ENCODE measurements around the gene SIRT2.

The SIRT2 gene

DNA sequence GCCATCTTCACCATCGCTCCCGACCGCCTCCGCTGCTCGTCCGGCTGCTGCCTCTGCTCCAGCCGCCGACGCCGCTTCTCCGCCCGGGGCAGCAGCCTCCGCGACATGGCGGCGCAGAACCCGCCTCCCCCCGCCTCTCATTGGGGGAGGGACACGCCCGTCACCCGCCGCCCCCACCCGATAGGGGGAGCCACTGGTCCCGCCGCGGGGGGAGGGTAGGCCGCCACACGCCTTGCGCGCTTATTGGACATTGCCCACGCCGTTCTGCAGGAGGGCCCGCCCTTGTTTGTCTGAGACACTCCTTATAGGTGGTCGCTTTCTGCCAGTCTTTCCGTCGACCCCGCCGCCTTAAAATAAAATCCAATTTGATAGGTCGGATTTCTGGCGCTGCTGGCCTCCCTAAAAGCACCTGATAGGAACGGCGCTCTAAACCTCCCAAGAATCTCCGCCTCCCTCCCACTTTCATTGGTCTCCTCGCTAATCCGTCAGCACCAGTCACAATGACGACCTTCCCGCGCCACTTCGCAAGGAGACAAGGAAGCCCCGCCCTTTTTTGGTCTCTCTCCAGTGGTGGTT is 49.5 kb downstream of the SIRT2 start, which contains the start of gene HNRNPL:
TSS of gene HNRNPL (minus strand) at position 127 of the 576 bp plus-strand sequence. CDS start at position 107, 20 bp downstream.
- Histone ChIP-seq H3K36me3 (ENCODE audit: control insufficient read depth in 1 of 2, insufficient read depth in 2 of 2, low read length in 2 of 2) (peaks cover 29 to 31% of the 10 kb centered on the region in 2 experiments), H4K8ac (ENCODE audit: low read depth, low read length) (peak within 1 kb of the TSS; percentile 97), H2AFZ (ENCODE audit: insufficient read depth, low read length, poor library complexity) (peak within 1 kb of the TSS; percentile 53), H3K27me3 (ENCODE audit: insufficient read depth, low read length) (no peaks in the 10 kb centered on the region), H3K14ac (ENCODE audit: low read length) (peak within 1 kb of the TSS; percentile 98), H3K27ac (ENCODE audit: low read depth, low read length) (peak within 1 kb of the TSS; percentile 99), H3K23ac (ENCODE audit: low read length) (no peak within 1 kb of the TSS), H4K12ac (ENCODE audit: low read depth, low read length) (peak within 1 kb of the TSS; percentile 84), H3K4me3 (ENCODE audit: low read depth, low read length) (peak within 1 kb of the TSS; percentile 95), H3K9ac (ENCODE audit: low read length) (peak within 1 kb of the TSS; percentile 85), H3K4me1 (ENCODE audit: control insufficient read depth in 1 of 2, insufficient read depth in 2 of 2, low read length in 2 of 2) (peaks cover 19 to 20% of the 10 kb centered on the region in 2 experiments), H2AK5ac (ENCODE audit: low read length) (peak within 1 kb of the TSS; percentile 87), H3K79me1 (ENCODE audit: low read length) (peaks cover 27% of the 10 kb centered on the region), H3K4me2 (ENCODE audit: low read length) (peak within 1 kb of the TSS; percentile 73), H3K4ac (ENCODE audit: low read depth, low read length) (peak within 1 kb of the TSS; percentile 99), H2BK5ac (ENCODE audit: low read depth, low read length, poor library complexity) (peak within 1 kb of the TSS; percentile 98), H3K9me3 (ENCODE audit: insufficient read depth, low read depth, low read length) (no peaks in the 10 kb centered on the region), H3K79me2 (ENCODE audit: control insufficient read depth, insufficient read depth, low read length, poor library complexity) (peaks cover 28% of the 10 kb centered on the region), H3K18ac (ENCODE audit: low read length) (peak within 1 kb of the TSS; percentile 96), H2BK120ac (ENCODE audit: insufficient read depth, low read length, poor library complexity) (peak within 1 kb of the TSS; percentile 98), H4K91ac (ENCODE audit: low read depth, low read length) (peak within 1 kb of the TSS; percentile 100), H2BK12ac (ENCODE audit: low read length) (peak within 1 kb of the TSS; percentile 63)
- WGBS (ENCODE audit: extremely low coverage, insufficient coverage, insufficient read length): no CpG with 5 or more reads among the region's 50 CpGs
- DNase-seq: peak; percentile 100

DNA sequence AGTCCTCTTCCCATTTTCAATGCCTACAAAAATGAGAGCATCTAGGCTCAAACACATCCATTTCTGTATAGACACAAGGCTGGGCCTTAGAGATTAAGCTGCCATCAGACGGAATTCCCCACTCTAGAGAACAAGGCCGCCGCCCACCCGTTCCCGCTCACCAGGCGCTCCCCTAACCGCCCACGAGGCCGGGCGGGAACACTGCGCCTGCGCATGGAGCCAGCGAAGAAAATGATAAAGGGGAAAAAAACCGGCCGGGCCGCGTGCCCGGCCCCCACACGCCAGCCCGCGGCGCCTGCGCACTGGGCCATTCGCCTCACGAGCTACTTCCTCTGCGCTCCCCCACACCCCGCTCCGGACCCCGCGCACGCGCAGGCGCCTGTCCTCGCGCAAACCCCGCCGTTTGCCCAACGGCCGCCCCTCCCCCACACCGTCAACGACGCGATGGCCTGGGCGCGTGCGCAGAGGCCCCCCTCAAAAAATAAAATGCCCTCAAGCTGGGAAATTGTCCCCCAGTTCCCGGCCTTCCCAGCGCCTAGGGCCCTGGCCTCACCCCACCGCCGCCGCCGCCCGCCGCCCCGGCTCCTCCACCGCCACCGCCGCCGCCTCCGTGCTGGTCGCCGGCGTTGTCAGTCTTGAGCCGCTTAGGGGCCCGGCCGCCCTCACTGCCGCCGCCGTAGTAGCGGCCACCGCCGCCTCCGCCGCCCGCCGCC is 50.1 kb downstream of the SIRT2 start:
- Histone ChIP-seq H3K4me1 (ENCODE audit: control insufficient read depth in 1 of 2, insufficient read depth in 2 of 2, low read length in 2 of 2) (peaks cover 19 to 20% of the 10 kb centered on the region in 2 experiments), H3K36me3 (ENCODE audit: control insufficient read depth in 1 of 2, insufficient read depth in 2 of 2, low read length in 2 of 2) (peaks cover 35 to 38% of the 10 kb centered on the region in 2 experiments), H2AK5ac (ENCODE audit: low read length) (peak overlapping the region; percentile 87), H3K79me1 (ENCODE audit: low read length) (peaks cover 27% of the 10 kb centered on the region), H3K4me2 (ENCODE audit: low read length) (peak overlapping the region; percentile 68), H2BK120ac (ENCODE audit: insufficient read depth, low read length, poor library complexity) (peak overlapping the region; percentile 98), H3K9ac (ENCODE audit: low read length) (peak overlapping the region; percentile 85), H3K9me3 (ENCODE audit: insufficient read depth, low read depth, low read length) (no peaks in the 10 kb centered on the region), H3K27ac (ENCODE audit: low read depth, low read length) (peak overlapping the region; percentile 99), H3K23ac (ENCODE audit: low read length) (no peak overlapping the region), H4K91ac (ENCODE audit: low read depth, low read length) (peak overlapping the region; percentile 100), H3K27me3 (ENCODE audit: insufficient read depth, low read length) (no peaks in the 10 kb centered on the region), H4K12ac (ENCODE audit: low read depth, low read length) (peak overlapping the region; percentile 84), H2BK12ac (ENCODE audit: low read length) (peak overlapping the region; percentile 12), H3K4me3 (ENCODE audit: low read depth, low read length) (peak overlapping the region; percentile 95), H3K14ac (ENCODE audit: low read length) (peak overlapping the region; percentile 98), H2AFZ (ENCODE audit: insufficient read depth, low read length, poor library complexity) (peak overlapping the region; percentile 53), H3K4ac (ENCODE audit: low read depth, low read length) (peak overlapping the region; percentile 99), H3K18ac (ENCODE audit: low read length) (peak overlapping the region; percentile 96), H2BK5ac (ENCODE audit: low read depth, low read length, poor library complexity) (peak overlapping the region; percentile 98), H3K79me2 (ENCODE audit: control insufficient read depth, insufficient read depth, low read length, poor library complexity) (peaks cover 28% of the 10 kb centered on the region), H4K8ac (ENCODE audit: low read depth, low read length) (peak overlapping the region; percentile 97)
- WGBS (ENCODE audit: extremely low coverage, insufficient coverage, insufficient read length): no CpG with 5 or more reads among the region's 76 CpGs
- DNase-seq: peak; percentile 93 to 98

DNA sequence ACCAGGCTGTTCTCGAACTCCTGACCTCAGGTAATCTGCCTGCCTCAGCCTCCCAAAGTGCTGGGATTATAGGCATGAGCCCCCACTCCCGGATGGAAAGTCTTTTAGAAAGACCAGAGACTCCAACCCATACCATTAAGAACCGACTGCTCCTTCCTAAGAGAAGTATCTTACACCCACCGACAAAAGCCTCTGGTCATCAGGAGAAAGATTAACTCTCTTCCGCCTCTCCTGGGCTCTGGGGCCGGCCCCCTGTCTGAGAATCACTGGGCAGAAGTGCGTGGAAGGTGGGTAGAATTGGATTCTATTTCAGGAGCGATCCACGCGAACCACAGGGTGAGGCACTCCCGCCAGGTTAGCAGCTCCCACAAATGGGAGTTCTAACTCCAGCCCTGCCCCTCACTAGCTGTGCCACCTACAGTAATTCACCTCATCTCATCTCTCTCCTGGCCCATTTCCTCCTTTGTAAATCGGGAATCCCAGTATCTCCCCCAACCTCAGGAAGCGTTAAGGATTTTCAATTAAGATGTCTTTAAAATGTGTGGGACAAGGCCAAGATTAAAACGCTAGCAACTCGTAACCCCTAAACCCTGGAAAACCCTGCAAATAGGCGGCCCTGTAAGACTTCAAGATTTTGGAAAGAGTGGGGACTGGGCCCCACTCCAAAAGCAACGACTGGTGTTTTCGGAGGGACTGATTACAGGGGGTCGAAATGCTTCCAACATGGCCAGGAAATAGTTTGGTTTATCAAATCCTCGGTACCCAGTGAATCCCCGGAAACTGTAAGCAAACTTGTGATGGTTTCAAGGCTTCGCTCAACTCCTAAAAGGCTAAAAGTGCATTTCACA is 50.9 kb downstream of the SIRT2 start:
- Histone ChIP-seq H3K4me3 (ENCODE audit: low read depth, low read length) (peak overlapping the region; percentile 95), H3K14ac (ENCODE audit: low read length) (peak overlapping the region; percentile 42), H3K4me1 (ENCODE audit: control insufficient read depth in 1 of 2, insufficient read depth in 2 of 2, low read length in 2 of 2) (peaks cover 19 to 20% of the 10 kb centered on the region in 2 experiments), H4K8ac (ENCODE audit: low read depth, low read length) (peak overlapping the region; percentile 51), H3K79me1 (ENCODE audit: low read length) (peaks cover 27% of the 10 kb centered on the region), H3K4me2 (ENCODE audit: low read length) (peak overlapping the region; percentile 68), H3K4ac (ENCODE audit: low read depth, low read length) (peak overlapping the region; percentile 99), H3K27ac (ENCODE audit: low read depth, low read length) (peak overlapping the region; percentile 99), H3K9me3 (ENCODE audit: insufficient read depth, low read depth, low read length) (no peaks in the 10 kb centered on the region), H2BK120ac (ENCODE audit: insufficient read depth, low read length, poor library complexity) (peak overlapping the region; percentile 14), H3K9ac (ENCODE audit: low read length) (peak overlapping the region; percentile 85), H4K91ac (ENCODE audit: low read depth, low read length) (peak overlapping the region; percentile 8), H2BK5ac (ENCODE audit: low read depth, low read length, poor library complexity) (peak overlapping the region; percentile 58), H2AK5ac (ENCODE audit: low read length) (peak overlapping the region; percentile 49), H2BK12ac (ENCODE audit: low read length) (no peak overlapping the region), H2AFZ (ENCODE audit: insufficient read depth, low read length, poor library complexity) (peak overlapping the region; percentile 35), H3K23ac (ENCODE audit: low read length) (no peak overlapping the region), H3K36me3 (ENCODE audit: control insufficient read depth in 1 of 2, insufficient read depth in 2 of 2, low read length in 2 of 2) (peaks cover 43 to 45% of the 10 kb centered on the region in 2 experiments), H4K12ac (ENCODE audit: low read depth, low read length) (peak overlapping the region; percentile 32), H3K18ac (ENCODE audit: low read length) (no peak overlapping the region), H3K79me2 (ENCODE audit: control insufficient read depth, insufficient read depth, low read length, poor library complexity) (peaks cover 28% of the 10 kb centered on the region), H3K27me3 (ENCODE audit: insufficient read depth, low read length) (no peaks in the 10 kb centered on the region)
- no peak for DNase-seq
- no CpG with 5 or more reads among the region's 22 CpGs for WGBS (ENCODE audit: extremely low coverage, insufficient coverage, insufficient read length)

DNA sequence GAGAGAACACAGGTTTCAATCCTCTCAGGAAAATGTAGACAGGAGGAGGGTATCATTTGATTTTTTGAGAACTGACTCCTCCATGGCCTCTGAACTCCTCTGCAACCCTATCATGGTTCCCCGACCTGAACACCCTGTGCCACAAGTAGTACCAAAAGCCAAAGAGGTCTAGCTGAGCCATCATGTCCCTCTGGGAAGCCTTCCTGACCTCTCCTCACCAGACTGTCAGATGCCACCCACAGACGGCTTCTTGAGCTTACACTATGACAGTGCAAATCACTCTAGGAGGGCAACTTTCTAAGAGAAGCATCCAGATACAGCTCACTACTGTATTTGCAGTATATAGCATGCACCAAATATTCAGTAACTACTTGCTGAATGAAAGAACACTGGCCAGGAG is 53.3 kb downstream of the SIRT2 start:
- Histone ChIP-seq H4K12ac (ENCODE audit: low read depth, low read length) (no peak overlapping the region), H3K18ac (ENCODE audit: low read length) (no peak overlapping the region), H2BK120ac (ENCODE audit: insufficient read depth, low read length, poor library complexity) (no peak overlapping the region), H3K23ac (ENCODE audit: low read length) (no peak overlapping the region), H3K27me3 (ENCODE audit: insufficient read depth, low read length) (no peaks in the 10 kb centered on the region), H3K4me2 (ENCODE audit: low read length) (no peak overlapping the region), H2BK5ac (ENCODE audit: low read depth, low read length, poor library complexity) (no peak overlapping the region), H3K9ac (ENCODE audit: low read length) (no peak overlapping the region), H3K79me2 (ENCODE audit: control insufficient read depth, insufficient read depth, low read length, poor library complexity) (peaks cover 21% of the 10 kb centered on the region), H3K79me1 (ENCODE audit: low read length) (peaks cover 12% of the 10 kb centered on the region), H3K4ac (ENCODE audit: low read depth, low read length) (peak overlapping the region; percentile 53), H3K4me3 (ENCODE audit: low read depth, low read length) (no peak overlapping the region), H3K9me3 (ENCODE audit: insufficient read depth, low read depth, low read length) (no peaks in the 10 kb centered on the region), H2BK12ac (ENCODE audit: low read length) (no peak overlapping the region), H4K8ac (ENCODE audit: low read depth, low read length) (no peak overlapping the region), H2AK5ac (ENCODE audit: low read length) (no peak overlapping the region), H3K27ac (ENCODE audit: low read depth, low read length) (no peak overlapping the region), H3K4me1 (ENCODE audit: control insufficient read depth in 1 of 2, insufficient read depth in 2 of 2, low read length in 2 of 2) (peaks cover 11 to 12% of the 10 kb centered on the region in 2 experiments), H4K91ac (ENCODE audit: low read depth, low read length) (no peak overlapping the region), H3K36me3 (ENCODE audit: control insufficient read depth in 1 of 2, insufficient read depth in 2 of 2, low read length in 2 of 2) (peaks cover 67% of the 10 kb centered on the region in 2 experiments), H3K14ac (ENCODE audit: low read length) (no peak overlapping the region), H2AFZ (ENCODE audit: insufficient read depth, low read length, poor library complexity) (no peak overlapping the region)
- no CpG with 5 or more reads among the region's 2 CpGs for WGBS (ENCODE audit: extremely low coverage, insufficient coverage, insufficient read length)
- DNase-seq: no peak

All from trophoblast cell (in vitro differentiated cells and primary cell).